Measurements from ENCODE around the gene GPR157. TPM values are rescaled to one million over a fixed set of nuclear protein-coding genes. Genes with fewer than 3 reads are reported as not detected.
"Not testable (repeated sequence)": the region's sequence is repeated elsewhere in the genome, so short reads cannot be mapped to it uniquely, and the experiment has no call there.

Gene GPR157
- total RNA-seq, 2 donors from 2014 or later = 2.3 to 5.0 TPM

DNA sequence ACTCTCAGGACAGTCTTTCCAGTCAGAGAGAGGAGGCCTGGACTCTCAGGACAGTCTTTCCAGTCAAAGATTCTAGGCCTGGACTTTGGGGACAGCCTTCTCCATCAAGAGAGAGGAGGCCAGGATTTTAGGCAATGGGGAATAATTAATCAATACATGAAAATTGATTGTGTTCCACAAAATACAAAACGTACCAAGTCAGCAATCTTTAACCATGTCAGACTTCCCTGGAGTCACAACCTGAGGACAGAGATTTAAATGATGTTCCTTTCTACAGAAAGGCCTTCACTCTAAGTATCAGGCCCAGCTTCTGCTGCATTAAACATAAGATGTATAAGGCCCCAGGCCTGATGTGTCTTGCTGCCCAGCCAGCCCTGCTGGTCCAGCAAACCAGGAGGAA lies 27.0 kb upstream of the GPR157 start:
- Mint-ChIP-seq H3K27ac (no peak overlapping the region), H3K4me3 (no peak overlapping the region), H3K4me1 (no peaks in the 10 kb centered on the region), H3K9me3 (no peaks in the 10 kb centered on the region), H3K36me3 (ENCODE audit: low read depth) (no peaks in the 10 kb centered on the region), H3K27me3 (ENCODE audit: insufficient read depth) (no peaks in the 10 kb centered on the region)
- Histone ChIP-seq H3K36me3 (ENCODE audit: control insufficient read depth, insufficient read depth, low read length) (no peaks in the 10 kb centered on the region), H3K9me3 (ENCODE audit: control insufficient read depth, low read length) (no peaks in the 10 kb centered on the region), H3K9ac (ENCODE audit: extremely low read depth, low read length, poor library complexity, severe bottlenecking) (no peak overlapping the region), H3K27me3 (ENCODE audit: control insufficient read depth, insufficient read depth, low read length, poor library complexity, severe bottlenecking) (no peaks in the 10 kb centered on the region), H3K27ac (ENCODE audit: low read depth, low read length) (no peak overlapping the region), H3K4me3 (ENCODE audit: low read length) (no peak overlapping the region), H3K4me1 (ENCODE audit: control insufficient read depth, insufficient read depth, low read length) (no peaks in the 10 kb centered on the region)
- WGBS, 2 experiments (ENCODE audit: insufficient coverage in 1 of 2, insufficient read length in 1 of 2) = 100% methylated on average over 1 of the region's 1 CpG
- no peak for DNase-seq
- TF ChIP-seq, protein P1, sequence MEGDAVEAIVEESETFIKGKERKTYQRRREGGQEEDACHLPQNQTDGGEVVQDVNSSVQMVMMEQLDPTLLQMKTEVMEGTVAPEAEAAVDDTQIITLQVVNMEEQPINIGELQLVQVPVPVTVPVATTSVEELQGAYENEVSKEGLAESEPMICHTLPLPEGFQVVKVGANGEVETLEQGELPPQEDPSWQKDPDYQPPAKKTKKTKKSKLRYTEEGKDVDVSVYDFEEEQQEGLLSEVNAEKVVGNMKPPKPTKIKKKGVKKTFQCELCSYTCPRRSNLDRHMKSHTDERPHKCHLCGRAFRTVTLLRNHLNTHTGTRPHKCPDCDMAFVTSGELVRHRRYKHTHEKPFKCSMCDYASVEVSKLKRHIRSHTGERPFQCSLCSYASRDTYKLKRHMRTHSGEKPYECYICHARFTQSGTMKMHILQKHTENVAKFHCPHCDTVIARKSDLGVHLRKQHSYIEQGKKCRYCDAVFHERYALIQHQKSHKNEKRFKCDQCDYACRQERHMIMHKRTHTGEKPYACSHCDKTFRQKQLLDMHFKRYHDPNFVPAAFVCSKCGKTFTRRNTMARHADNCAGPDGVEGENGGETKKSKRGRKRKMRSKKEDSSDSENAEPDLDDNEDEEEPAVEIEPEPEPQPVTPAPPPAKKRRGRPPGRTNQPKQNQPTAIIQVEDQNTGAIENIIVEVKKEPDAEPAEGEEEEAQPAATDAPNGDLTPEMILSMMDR (conservative IDR thresholded peaks at IDR 0.05) = no peak

DNA sequence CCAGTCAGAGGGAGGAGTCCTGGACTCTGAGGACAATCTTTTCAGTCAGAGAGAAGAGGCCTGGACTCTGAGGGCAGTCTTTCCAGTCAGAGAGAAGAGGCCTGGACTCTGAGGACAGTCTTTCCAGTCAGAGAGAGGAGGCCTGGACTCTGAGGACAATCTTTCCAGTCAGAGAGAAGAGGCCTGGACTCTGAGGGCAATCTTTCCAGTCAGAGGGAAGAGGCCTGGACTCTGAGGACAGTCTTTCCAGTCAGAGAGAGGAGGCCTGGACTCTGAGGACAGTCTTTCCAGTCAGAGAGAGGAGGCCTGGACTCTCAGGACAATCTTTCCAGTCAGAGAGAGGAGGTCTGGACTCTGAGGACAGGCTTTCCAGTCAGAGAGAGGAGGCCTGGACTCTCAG lies 26.5 kb upstream of the GPR157 start:
- H3K9me3 ChIP-seq (ENCODE audit: control insufficient read depth, low read length); H3K9ac ChIP-seq (ENCODE audit: extremely low read depth, low read length, poor library complexity, severe bottlenecking); H3K27me3 Mint-ChIP-seq (ENCODE audit: insufficient read depth); H3K36me3 Mint-ChIP-seq (ENCODE audit: low read depth); H3K36me3 ChIP-seq (ENCODE audit: control insufficient read depth, insufficient read depth, low read length); H3K27ac Mint-ChIP-seq; H3K4me1 ChIP-seq (ENCODE audit: control insufficient read depth, insufficient read depth, low read length); H3K4me1 Mint-ChIP-seq; H3K4me3 Mint-ChIP-seq; H3K4me3 ChIP-seq (ENCODE audit: low read length); DNase-seq; H3K27me3 ChIP-seq (ENCODE audit: control insufficient read depth, insufficient read depth, low read length, poor library complexity, severe bottlenecking); H3K9me3 Mint-ChIP-seq; H3K27ac ChIP-seq (ENCODE audit: low read depth, low read length): not testable (repeated sequence)

DNA sequence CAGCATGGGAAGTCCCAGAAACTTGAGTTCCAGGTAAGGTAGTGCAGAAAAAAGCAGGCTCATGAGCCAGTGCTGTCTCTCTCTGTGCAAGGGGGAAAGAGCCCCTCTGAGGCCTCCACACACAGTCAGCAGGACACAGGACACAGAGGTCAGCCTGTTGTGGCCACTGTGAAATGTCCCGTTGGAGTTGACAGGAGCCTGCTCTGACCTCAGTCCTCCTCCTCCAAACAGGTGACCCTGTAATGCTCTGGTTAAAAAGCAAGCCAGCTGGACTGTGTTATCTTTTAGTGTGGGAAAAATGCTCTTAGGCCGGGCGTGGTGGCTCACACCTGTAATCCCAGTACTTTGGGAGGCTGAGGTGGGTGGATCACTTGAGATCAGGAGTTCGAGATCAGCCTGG lies 24.2 kb upstream of the GPR157 start:
- no peaks in the 10 kb centered on the region for H3K27me3 Mint-ChIP-seq (ENCODE audit: insufficient read depth)
- H3K9me3 Mint-ChIP-seq = no peaks in the 10 kb centered on the region

DNA sequence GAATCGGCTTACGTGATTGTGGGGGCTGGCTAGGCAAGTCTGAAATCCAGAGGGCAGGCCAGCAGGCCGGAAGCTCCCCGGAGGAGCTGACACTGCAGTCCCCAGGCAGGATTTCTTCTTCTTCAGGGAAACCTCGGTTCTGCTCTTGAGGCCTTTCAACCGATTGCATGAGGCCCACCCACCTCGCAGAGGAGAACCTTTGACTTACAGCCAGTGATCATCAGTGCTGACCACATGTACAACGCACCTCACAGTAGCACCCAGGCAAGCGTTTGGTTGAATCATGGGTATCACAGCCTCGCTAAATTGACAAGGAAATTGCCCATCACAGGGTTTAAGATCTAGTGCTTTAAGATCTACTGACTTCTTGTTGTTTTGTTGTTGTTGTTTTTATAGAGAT lies 23.6 kb upstream of the GPR157 start:
- Mint-ChIP-seq H3K9me3 (no peaks in the 10 kb centered on the region), H3K27ac (no peak overlapping the region), H3K4me1 (no peaks in the 10 kb centered on the region), H3K4me3 (no peak overlapping the region), H3K27me3 (ENCODE audit: insufficient read depth) (no peaks in the 10 kb centered on the region), H3K36me3 (ENCODE audit: low read depth) (no peaks in the 10 kb centered on the region)
- H3K4me1 ChIP-seq (ENCODE audit: control insufficient read depth, insufficient read depth, low read length) = no peaks in the 10 kb centered on the region
- no peak overlapping the region for H3K4me3 ChIP-seq (ENCODE audit: low read length)
- no peaks in the 10 kb centered on the region for H3K36me3 ChIP-seq (ENCODE audit: control insufficient read depth, insufficient read depth, low read length)
- H3K9me3 ChIP-seq (ENCODE audit: control insufficient read depth, low read length) = no peaks in the 10 kb centered on the region
- no peaks in the 10 kb centered on the region for H3K27me3 ChIP-seq (ENCODE audit: control insufficient read depth, insufficient read depth, low read length, poor library complexity, severe bottlenecking)
- TF ChIP-seq, protein P1 (conservative IDR thresholded peaks at IDR 0.05) = no peak
- WGBS, 2 experiments (ENCODE audit: insufficient coverage in 1 of 2, insufficient read length in 1 of 2) = 94 to 96% methylated on average over 9 to 10 of the region's 10 CpGs
- no peak overlapping the region for H3K9ac ChIP-seq (ENCODE audit: extremely low read depth, low read length, poor library complexity, severe bottlenecking)
- no peak for DNase-seq
- H3K27ac ChIP-seq (ENCODE audit: low read depth, low read length) = no peak overlapping the region

More for the DNA sequence above, 24.2 kb upstream of the GPR157 start:
- H3K36me3 Mint-ChIP-seq (ENCODE audit: low read depth) = no peaks in the 10 kb centered on the region
- no peak overlapping the region for H3K27ac Mint-ChIP-seq
- H3K9me3 ChIP-seq (ENCODE audit: control insufficient read depth, low read length) = no peaks in the 10 kb centered on the region
- H3K9ac ChIP-seq (ENCODE audit: extremely low read depth, low read length, poor library complexity, severe bottlenecking) = no peak overlapping the region
- no peak overlapping the region for H3K27ac ChIP-seq (ENCODE audit: low read depth, low read length)
- H3K36me3 ChIP-seq (ENCODE audit: control insufficient read depth, insufficient read depth, low read length) = no peaks in the 10 kb centered on the region
- H3K27me3 ChIP-seq (ENCODE audit: control insufficient read depth, insufficient read depth, low read length, poor library complexity, severe bottlenecking) = no peaks in the 10 kb centered on the region
- DNase-seq = no peak
- no peaks in the 10 kb centered on the region for H3K4me1 ChIP-seq (ENCODE audit: control insufficient read depth, insufficient read depth, low read length)
- H3K4me3 ChIP-seq (ENCODE audit: low read length) = no peak overlapping the region
- no peaks in the 10 kb centered on the region for H3K4me1 Mint-ChIP-seq
- TF ChIP-seq, protein P1 (conservative IDR thresholded peaks at IDR 0.05) = no peak
- no peak overlapping the region for H3K4me3 Mint-ChIP-seq
- WGBS, 2 experiments (ENCODE audit: insufficient coverage in 1 of 2, insufficient read length in 1 of 2) = 83 to 92% methylated on average over 3 to 4 of the region's 4 CpGs
